ENCODE results near the gene EXOC6B.

The EXOC6B gene

GRCh38 chr2:72198532-72199241, 627.1 kb downstream of the EXOC6B start:
- FAIRE-seq = no peak

DNA sequence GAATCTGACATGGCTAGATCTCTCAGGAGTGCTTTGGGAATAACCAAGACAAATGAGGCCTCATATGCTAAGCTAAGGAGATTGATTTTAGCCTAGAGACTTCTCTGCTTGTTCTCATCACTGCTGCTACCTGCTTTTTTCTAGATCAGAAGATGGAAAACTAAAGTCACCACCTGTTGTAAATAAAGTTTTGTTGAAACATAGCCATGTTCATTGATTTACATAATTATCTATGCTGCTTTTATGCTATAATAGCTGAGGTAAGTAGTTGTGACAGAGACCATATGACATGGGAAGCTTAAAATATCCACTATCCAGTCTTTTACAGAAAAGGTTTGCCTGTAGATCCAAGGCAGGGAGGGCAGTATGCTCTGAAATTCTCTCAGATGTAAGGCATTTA, 632.1 kb downstream of the EXOC6B start:
- FAIRE-seq = no peak

DNA sequence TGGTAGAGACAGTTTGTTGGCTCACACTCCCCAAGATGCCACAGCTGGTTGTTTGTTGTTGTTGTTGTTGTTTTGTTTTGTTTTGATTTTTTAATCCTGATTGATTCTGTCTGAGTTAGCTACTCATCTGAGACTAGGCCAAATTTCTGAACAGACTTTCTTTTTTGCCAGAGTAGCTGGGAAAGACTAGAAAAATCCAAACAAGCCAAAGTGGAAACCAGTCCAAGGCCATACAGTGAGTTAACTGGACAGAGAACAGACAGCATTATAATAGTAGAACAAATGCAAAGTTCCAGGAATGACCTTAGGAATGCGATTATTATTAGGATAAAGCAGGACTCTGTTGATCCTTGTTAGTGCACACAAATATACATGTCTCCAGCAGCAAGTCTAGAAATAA, 634.4 kb downstream of the EXOC6B start:
- FAIRE-seq = no peak

DNA sequence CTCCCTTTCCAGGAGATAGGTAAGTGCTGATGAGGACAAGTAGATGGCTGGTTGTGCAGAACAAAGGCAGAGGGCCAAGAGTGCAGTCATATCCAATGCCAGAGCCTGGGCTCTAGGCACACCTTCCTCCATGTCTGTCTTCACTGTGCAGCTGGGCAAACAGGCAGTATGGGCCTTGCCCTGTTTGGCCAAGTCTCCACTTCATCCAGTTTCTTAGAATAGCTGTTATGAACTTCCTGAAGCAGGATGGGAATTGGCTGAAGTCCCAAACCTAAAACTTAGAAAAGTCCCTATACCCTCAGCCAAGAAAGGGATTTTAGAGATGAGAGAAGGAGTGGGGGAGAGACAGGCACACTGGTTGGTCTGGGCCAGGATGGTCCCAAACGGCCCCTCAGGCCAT, 640.6 kb downstream of the EXOC6B start:
- FAIRE-seq = no peak

- FAIRE-seq = no peak
Observed at GRCh38 chr2:72183466-72183865, 642.4 kb downstream of the EXOC6B start.

DNA sequence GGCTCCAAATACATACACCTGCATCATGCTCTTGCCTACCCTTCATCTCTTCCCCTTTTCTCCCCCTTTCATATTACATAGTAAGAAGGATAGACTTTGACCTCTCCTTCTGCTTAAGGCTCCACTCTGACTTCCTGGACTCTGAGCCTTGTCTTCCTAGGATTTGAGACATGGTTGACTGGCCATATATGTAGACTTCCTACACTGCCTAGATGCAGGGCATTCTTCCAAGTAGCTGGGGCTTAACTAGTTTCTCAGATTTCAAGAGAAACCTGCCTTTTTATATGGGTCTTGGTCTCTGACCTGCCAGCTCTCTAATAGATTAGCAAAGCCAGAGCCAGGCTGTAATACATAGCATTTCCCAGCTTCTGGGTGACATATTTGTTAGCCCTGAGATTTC, 642.8 kb downstream of the EXOC6B start:
- FAIRE-seq = no peak

DNA sequence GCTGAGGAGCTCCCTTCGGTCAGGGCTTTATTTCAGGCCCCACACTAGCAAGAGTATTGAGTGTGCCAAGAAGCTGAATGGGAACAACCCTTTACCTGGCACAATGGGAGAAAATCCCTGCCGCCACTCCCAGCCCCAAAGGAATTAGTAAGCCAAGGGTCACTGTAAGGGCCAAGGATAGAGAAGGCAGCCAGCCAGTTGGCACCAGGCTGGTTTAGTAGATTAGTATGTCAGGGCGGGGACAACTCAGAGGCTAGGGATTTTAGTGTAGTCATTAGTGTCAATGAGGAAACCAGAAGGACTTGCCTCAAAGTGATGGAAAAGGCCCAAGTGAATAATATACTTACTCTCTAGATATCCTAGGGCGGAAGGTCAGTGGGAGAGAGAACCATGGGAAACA, 643.3 kb downstream of the EXOC6B start:
- FAIRE-seq = no peak

DNA sequence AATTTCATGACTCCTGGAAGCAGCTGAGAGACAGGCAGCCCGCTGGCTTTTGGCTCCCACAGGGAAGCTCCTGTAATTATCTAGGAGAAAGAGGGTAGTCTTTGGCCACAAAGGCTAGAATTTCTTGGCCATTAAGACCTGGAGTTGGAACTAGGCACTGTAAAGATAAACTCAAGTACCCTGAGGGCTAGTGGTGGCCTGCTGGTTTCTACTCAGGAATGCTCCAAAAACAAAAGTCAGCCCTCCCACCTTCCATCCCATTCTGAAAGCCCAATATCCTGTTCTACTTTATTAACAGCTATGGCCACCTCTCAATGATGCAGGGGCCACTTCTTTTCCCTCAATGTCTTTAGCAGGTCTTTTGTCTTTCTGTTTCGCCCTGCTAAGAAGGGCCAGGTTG, 644.2 kb downstream of the EXOC6B start:
- no peak for FAIRE-seq

GRCh38 chr2:72180351-72180750, 645.5 kb downstream of the EXOC6B start:
- no peak for FAIRE-seq

DNA sequence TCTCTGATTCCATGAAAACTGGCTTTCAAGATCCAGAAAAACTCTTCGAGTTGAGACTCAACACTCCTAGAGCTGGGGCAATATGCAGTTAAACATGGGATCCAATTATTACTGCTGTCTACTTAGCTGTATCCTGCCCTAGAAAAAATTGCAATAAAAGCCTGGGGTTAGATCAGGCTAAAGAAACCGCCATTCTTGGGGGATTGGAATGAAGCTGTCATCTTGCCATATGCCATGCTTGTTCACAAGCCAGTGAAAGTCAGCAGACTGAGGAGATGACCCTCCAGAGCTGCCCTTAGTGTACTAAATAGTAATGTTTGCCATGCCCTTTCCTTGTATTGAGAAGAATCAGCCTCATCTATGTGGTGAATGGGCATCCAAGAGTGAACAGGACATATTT, 647.3 kb downstream of the EXOC6B start:
- FAIRE-seq = no peak

DNA sequence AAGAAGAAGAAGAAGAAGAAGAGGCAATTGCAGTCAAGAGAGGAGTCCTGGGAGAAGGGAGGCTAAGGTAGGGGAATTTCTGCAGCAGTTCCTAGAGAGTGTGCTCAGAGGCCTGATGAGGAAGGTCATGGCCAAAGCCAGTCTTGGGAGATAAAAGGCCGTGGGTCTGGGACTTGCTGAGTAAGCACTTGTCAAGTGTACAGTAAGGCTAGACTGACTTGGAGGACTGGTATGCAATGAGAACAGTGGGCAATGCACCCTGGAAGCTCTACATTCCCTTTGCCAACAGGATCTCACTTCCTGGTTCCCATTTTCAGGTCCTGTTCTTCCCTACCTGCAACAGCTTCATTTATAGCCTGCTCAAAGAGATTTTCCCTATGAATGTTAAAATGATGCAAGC, 649.6 kb downstream of the EXOC6B start:
- no peak for FAIRE-seq

- no peak for FAIRE-seq
Observed at GRCh38 chr2:72175636-72176035, 650.2 kb downstream of the EXOC6B start.

- no peak for FAIRE-seq
Observed at GRCh38 chr2:72173640-72174321, 652.1 kb downstream of the EXOC6B start.

DNA sequence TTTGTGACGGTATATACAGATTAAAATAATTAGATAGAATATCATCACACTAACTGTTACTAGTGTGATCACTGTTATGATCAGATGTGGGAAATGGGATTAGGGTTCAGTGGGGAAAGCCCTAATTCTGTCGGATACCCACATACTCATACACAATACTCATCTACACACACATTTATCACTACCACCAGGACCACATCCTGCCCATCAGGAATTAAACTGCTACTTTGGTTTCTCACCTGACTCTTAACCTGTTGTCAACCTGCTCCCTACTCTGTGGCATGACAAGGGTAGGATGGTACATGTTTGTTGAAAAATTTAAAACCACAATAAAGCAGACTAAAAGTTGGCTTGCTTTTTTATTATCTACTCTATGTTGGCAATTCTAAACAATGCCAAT, 653.4 kb downstream of the EXOC6B start:
- FAIRE-seq = no peak

DNA sequence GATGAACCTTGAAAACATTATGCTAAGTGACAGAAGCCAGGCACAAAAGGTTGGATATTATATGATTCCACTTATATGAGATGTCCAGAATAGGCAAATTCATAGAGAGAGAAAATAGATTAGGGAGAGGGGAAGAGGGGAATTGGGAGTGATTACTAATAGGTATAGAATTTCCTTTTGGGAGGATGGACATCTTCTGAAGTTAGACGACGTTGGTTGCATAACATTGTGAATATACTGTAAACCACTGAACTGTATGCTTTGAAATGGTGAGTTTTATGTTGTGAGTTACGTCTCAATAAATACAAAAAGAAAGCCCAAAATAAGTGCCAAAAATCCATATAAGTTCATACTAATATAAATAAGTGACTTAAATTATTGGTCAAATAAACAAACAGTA, 659.6 kb downstream of the EXOC6B start:
- no peak for FAIRE-seq

- FAIRE-seq = no peak
Observed at GRCh38 chr2:72165792-72166191, 660.0 kb downstream of the EXOC6B start.

DNA sequence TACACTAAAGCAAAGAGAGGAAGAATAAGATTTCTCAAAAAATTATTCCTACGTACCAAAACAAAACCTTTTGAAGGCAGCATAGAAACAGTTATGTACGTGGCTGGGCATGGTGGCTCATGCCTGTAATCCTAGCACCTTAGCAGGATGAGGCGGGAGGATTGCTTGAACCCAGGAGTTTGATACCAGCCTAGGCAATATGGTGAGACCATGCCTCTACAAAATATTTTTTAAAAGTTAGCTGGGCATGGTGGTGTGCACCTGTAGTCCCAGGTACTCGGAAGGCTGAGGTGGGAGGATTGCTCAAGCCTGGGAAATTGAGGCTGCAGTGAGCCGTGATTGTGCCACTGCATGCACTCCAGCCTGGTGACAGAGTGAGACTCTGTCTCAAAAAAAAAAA, 663.3 kb downstream of the EXOC6B start:
- no peak for FAIRE-seq

- no peak for FAIRE-seq
Observed at GRCh38 chr2:72159211-72159993, 666.4 kb downstream of the EXOC6B start.

- no peak for FAIRE-seq
Observed at GRCh38 chr2:72157871-72158771, 667.7 kb downstream of the EXOC6B start.

- no peak for FAIRE-seq
Observed at GRCh38 chr2:72156872-72157271, 669.0 kb downstream of the EXOC6B start.

- no peak for FAIRE-seq
Observed at GRCh38 chr2:72155737-72156136, 670.1 kb downstream of the EXOC6B start.

DNA sequence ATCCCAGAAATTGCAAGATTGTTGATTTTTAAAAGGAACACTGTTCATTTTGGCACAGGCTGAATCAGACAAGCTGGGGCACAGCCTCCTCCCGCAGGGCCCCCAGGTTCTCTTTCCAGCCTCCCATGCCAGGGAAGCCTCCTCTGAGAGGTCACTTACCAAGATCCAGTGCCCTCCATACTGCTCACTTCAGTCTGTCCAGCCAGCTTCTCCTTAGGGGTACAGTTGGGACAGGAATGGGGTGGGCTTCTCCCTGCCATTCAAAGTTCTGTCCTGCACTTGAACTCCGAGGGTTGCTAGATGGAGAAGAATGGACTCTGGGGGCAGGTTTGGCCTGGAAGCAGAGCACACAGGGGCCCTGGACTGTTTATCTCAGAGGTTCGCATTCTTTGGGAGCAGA, 670.7 kb downstream of the EXOC6B start:
- FAIRE-seq = no peak

DNA sequence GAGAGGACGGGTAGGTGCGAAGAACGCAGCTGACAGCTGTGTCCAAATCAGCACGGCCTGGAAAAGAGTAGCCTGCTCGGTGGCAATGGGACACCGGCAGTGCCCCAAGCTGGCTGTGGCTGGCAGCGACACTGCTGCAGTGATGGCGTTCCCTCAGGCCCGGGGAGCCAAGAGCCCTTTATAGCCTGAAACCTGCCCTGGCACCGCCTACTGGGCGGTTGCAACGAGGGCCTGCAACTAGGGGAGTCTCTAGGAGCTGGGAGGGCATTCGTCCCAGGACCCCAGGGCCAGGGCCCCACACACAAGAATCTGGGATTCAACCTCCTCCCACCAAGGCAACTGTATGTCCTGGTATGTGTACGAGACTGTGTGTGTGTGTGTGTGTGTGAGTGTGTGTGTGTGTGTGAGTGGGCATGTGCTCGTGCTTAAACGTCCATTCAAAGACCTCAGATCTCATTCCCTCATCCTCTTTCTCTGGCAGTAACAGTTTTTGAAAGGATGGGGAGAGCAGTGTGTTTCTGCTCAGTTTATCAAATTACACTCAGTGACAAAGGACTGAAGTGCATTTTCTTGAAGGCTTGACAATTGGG, 671.4 kb downstream of the EXOC6B start:
- no peak for FAIRE-seq
